Measurements from ENCODE around the gene DCLK1. TPM values are rescaled to one million over a fixed set of nuclear protein-coding genes. Genes with fewer than 3 reads are reported as not detected.
A peak's percentile ranks its signal among the peaks of the same experiment; 100 is the strongest.

Gene DCLK1
- total RNA-seq, 1 donor from 2014 or later, result under 0.01 TPM

GRCh38 chr13:36030670-36031331 lies 100.4 kb downstream of the DCLK1 start:
- FAIRE-seq, result no peak
- Histone ChIP-seq H3K4me3 (ENCODE audit: low read depth, low read length) (no peak overlapping the region), H3K27me3 (ENCODE audit: control insufficient read depth, insufficient read depth, low read length) (no peaks in the 10 kb centered on the region), H3K36me3 (ENCODE audit: control insufficient read depth, insufficient read depth, low read length) (no peaks in the 10 kb centered on the region)
- peak; percentile 95 for DNase-seq (ENCODE audit: low read depth)
- no peak for TF ChIP-seq CTCF (IDR thresholded peaks at IDR 0.05; ENCODE audit: insufficient read depth, low read length, severe bottlenecking)

GRCh38 chr13:36029166-36029565 lies 102.0 kb downstream of the DCLK1 start:
- no peak for FAIRE-seq

GRCh38 chr13:36028359-36029025 lies 102.7 kb downstream of the DCLK1 start:
- Histone ChIP-seq H3K27me3 (ENCODE audit: control insufficient read depth, insufficient read depth, low read length) (no peaks in the 10 kb centered on the region), H3K36me3 (ENCODE audit: control insufficient read depth, insufficient read depth, low read length) (no peaks in the 10 kb centered on the region), H3K4me3 (ENCODE audit: low read depth, low read length) (no peak overlapping the region)
- DNase-seq (ENCODE audit: low read depth) (no peak), FAIRE-seq (no peak)
- TF ChIP-seq CTCF (IDR thresholded peaks at IDR 0.05; ENCODE audit: insufficient read depth, low read length, severe bottlenecking), result no peak

More at GRCh38 chr13:36029166-36029565, 102.0 kb downstream of the DCLK1 start:
- Histone ChIP-seq H3K27me3 (ENCODE audit: control insufficient read depth, insufficient read depth, low read length) (no peaks in the 10 kb centered on the region), H3K36me3 (ENCODE audit: control insufficient read depth, insufficient read depth, low read length) (no peaks in the 10 kb centered on the region), H3K4me3 (ENCODE audit: low read depth, low read length) (no peak overlapping the region)
- TF ChIP-seq CTCF (IDR thresholded peaks at IDR 0.05; ENCODE audit: insufficient read depth, low read length, severe bottlenecking), result no peak
- peak; percentile 90 for DNase-seq (ENCODE audit: low read depth)

GRCh38 chr13:36026531-36026930 lies 104.7 kb downstream of the DCLK1 start:
- no peak for TF ChIP-seq CTCF (IDR thresholded peaks at IDR 0.05; ENCODE audit: insufficient read depth, low read length, severe bottlenecking)
- no peaks in the 10 kb centered on the region for H3K36me3 ChIP-seq (ENCODE audit: control insufficient read depth, insufficient read depth, low read length)
- FAIRE-seq, result no peak
- no peak overlapping the region for H3K4me3 ChIP-seq (ENCODE audit: low read depth, low read length)
- DNase-seq (ENCODE audit: low read depth), result no peak
- no peaks in the 10 kb centered on the region for H3K27me3 ChIP-seq (ENCODE audit: control insufficient read depth, insufficient read depth, low read length)

- H3K27me3 ChIP-seq (ENCODE audit: control insufficient read depth, insufficient read depth, low read length), result no peaks in the 10 kb centered on the region
- FAIRE-seq (no peak), DNase-seq (ENCODE audit: low read depth) (no peak)
- no peak overlapping the region for H3K4me3 ChIP-seq (ENCODE audit: low read depth, low read length)
- no peaks in the 10 kb centered on the region for H3K36me3 ChIP-seq (ENCODE audit: control insufficient read depth, insufficient read depth, low read length)
- no peak for TF ChIP-seq CTCF (IDR thresholded peaks at IDR 0.05; ENCODE audit: insufficient read depth, low read length, severe bottlenecking)
These were observed 116.4 kb downstream of the DCLK1 start for GRCh38 chr13:36014763-36015162.
